Lower leg skin (tissue), 4 donors: ENCODE results near the gene RBM48. TPM values are rescaled to one million over a fixed set of nuclear protein-coding genes. Genes with fewer than 3 reads are reported as not detected.

ENCODE experiments used
- DNase-seq, 2 donors: peaks; one replicate each; pipeline ENCODE4 v3.0.0-alpha.2; 2019; ENCODE audit warnings: low spot score in 2 of 2
- H3K4me3 ChIP-seq: fragments of 200-600 bp; sonication (generic); 2 replicates; pipeline ENCODE4 v1.5.1; 2017; ENCODE audit warnings: mild to moderate bottlenecking, low read depth; ENCODE audit not compliant: poor library complexity, severe bottlenecking
- CTCF ChIP-seq, 3 donors: fragments of 450-650 bp; IDR thresholded peaks; one replicate each; pipeline ENCODE4 v1.5.1; 2016; ENCODE audit warnings: antibody characterized with exemption in 3 of 3, mild to moderate bottlenecking in 3 of 3, moderate library complexity in 2 of 3
- POLR2A ChIP-seq, 2 donors: fragments of 450-650 bp; IDR thresholded peaks; one replicate each; pipeline ENCODE4 v1.6.1; 2016 to 2017; ENCODE audit warnings: antibody characterized with exemption in 2 of 2, mild to moderate bottlenecking in 1 of 2, moderate library complexity in 1 of 2
- WGBS, 2 donors: methylation state at CpG; one replicate each; pipeline ENCODE4 v1.1.5; 2018; 5-methylcytosine and 5-hydroxymethylcytosine counted together
- intact Hi-C: fragments of 100-400 bp; cut with DNase I; formaldehyde crosslinking; loops from one replicate; pipeline ENCODE4 v1.15.0; 2023; ENCODE audit warnings: low total_unique reads
- total RNA-seq, 4 donors: library from RNA; depleted of rRNA; stranded (reverse); fragments of >200 nt; gene quantifications; one replicate each; pipeline ENCODE4 v1.1.0, GENCODE V29; 2016

The RBM48 gene
- total RNA-seq, 4 donors from 2014 or later = 7.5 to 16.4 (median 12.4) TPM

- intact Hi-C loops = no loop called here
- DNase-seq = no peak
- TF ChIP-seq POLR2A (IDR thresholded peaks at IDR 0.05) = no peak
- TF ChIP-seq CTCF (IDR thresholded peaks at IDR 0.05) = no peak
- WGBS, 2 donors = 94 to 95% methylated on average over 5 of the region's 5 CpGs
- no peak overlapping the region for H3K4me3 ChIP-seq
Observed at GRCh38 chr7:92508946-92509345, 19.6 kb upstream of the RBM48 start.

- WGBS, 2 donors = 63 to 65% methylated on average over 3 of the region's 3 CpGs
- TF ChIP-seq POLR2A (IDR thresholded peaks at IDR 0.05) = no peak
- no peak for TF ChIP-seq CTCF (IDR thresholded peaks at IDR 0.05)
- intact Hi-C loops = no loop called here
- no peak for DNase-seq
- H3K4me3 ChIP-seq = no peak overlapping the region
Observed at GRCh38 chr7:92513167-92513902, 15.3 kb upstream of the RBM48 start.

- H3K4me3 ChIP-seq = no peak overlapping the region
- no peak for DNase-seq
- 86 to 87% methylated on average over 3 of the region's 3 CpGs for WGBS, 2 donors
- TF ChIP-seq POLR2A (IDR thresholded peaks at IDR 0.05) (no peak), CTCF (IDR thresholded peaks at IDR 0.05) (no peak)
- intact Hi-C loops = no loop called here
Observed at GRCh38 chr7:92517631-92518030, 11.0 kb upstream of the RBM48 start.

- no peak for DNase-seq
- no peak overlapping the region for H3K4me3 ChIP-seq
- intact Hi-C loops = no loop called here
- 86 to 90% methylated on average over 1 of the region's 1 CpG for WGBS, 2 donors
- TF ChIP-seq CTCF (IDR thresholded peaks at IDR 0.05) = no peak
- TF ChIP-seq POLR2A (IDR thresholded peaks at IDR 0.05) = no peak
Observed at GRCh38 chr7:92520024-92520423, 8.6 kb upstream of the RBM48 start.

GRCh38 chr7:92523110-92523509 is 5.5 kb upstream of the RBM48 start:
- TF ChIP-seq POLR2A (IDR thresholded peaks at IDR 0.05) (no peak), CTCF (IDR thresholded peaks at IDR 0.05) (no peak)
- no peak overlapping the region for H3K4me3 ChIP-seq
- intact Hi-C loops = no loop called here
- no peak for DNase-seq
- 89 to 94% methylated on average over 2 of the region's 2 CpGs for WGBS, 2 donors
